GM19193 (cell line): ENCODE measurements around the gene RNF34.

Source experiments
- POLR2A ChIP-seq: IDR thresholded peaks from 4 replicates; pipeline ENCODE4 v1.6.1; 2011; ENCODE audit not compliant: insufficient read depth, insufficient read length; ENCODE audit errors: extremely low read depth

The RNF34 gene

DNA sequence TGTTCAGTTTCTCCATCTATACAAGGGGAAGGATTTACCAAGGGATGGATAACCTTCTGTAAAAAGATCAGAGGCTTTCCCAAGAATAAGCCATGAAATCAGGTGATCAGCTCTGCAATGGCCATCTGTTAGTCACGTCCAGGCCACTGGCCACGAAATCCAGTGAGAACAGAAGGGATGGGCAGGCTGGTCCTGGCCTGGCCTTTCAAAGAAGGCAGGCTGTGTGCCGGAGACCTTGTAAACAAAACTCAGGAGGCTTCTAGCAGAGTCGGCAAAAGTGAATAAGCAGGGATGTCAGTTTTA, 68.5 kb downstream of the RNF34 start:
- no peak for TF ChIP-seq POLR2A

DNA sequence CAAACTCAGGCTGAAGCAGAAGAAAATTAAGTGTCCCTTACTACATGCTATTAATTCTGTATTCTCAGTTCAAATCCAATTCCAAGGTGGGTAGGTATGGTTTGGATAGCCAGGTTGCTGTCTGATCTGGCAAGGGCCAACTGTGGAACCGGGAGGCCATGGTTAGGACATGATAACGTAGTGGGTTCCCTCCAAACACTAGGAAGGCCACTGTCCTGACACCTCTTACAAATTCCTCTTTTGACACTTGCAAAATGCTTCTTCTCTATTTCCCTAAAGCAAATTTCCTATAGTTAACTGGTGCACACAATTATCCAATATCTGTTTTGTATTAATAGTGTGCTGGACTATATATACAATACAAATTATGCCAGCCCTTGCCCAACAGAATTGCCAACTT, 70.8 kb downstream of the RNF34 start:
- TF ChIP-seq POLR2A = no peak

DNA sequence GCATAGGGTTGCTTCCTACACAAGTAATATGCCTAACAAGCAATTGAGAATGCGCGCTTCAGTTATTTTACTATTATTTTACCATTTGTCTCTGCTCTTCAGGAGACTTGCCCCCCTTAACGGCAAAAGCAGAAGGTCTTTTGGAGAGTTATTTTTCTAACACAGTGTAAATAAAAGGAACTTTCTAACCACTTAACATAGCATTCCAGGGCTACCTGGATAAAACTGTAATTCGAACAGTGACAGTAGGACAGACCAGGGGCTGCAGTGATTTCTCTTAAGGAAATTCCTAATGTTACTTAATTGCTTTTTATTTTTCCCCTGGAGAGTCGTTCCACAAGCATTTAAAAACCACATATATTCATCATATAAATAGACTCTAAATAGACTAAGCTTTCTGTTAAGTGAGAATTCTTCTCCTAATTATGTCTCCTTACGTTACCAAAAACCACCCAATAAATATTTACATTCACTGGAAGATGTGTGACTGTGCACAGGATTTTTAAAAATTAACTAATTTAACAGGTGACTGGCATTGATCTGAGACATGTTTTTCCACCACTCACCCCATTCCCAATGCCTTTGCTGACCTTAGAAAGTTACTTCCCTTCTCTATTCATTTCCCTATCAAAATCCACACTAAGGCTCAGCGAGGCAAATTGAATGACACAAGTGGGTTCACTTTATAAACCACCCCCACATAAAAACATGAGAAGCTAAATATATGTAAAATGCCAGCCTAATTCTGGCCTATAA, 72.4 kb downstream of the RNF34 start:
- TF ChIP-seq POLR2A = no peak
